Fibroblast of skin of back (primary cell): ENCODE data around the gene EEFSEC.

Experiments
- DNase-seq: peaks from one replicate; pipeline ENCODE4 v3.0.0-alpha.2; 2013

Gene EEFSEC

GRCh38 chr3:128320551-128321340, 167.5 kb downstream of the EEFSEC start:
- no peak for DNase-seq

GRCh38 chr3:128321418-128321817, 168.1 kb downstream of the EEFSEC start:
- no peak for DNase-seq

DNA sequence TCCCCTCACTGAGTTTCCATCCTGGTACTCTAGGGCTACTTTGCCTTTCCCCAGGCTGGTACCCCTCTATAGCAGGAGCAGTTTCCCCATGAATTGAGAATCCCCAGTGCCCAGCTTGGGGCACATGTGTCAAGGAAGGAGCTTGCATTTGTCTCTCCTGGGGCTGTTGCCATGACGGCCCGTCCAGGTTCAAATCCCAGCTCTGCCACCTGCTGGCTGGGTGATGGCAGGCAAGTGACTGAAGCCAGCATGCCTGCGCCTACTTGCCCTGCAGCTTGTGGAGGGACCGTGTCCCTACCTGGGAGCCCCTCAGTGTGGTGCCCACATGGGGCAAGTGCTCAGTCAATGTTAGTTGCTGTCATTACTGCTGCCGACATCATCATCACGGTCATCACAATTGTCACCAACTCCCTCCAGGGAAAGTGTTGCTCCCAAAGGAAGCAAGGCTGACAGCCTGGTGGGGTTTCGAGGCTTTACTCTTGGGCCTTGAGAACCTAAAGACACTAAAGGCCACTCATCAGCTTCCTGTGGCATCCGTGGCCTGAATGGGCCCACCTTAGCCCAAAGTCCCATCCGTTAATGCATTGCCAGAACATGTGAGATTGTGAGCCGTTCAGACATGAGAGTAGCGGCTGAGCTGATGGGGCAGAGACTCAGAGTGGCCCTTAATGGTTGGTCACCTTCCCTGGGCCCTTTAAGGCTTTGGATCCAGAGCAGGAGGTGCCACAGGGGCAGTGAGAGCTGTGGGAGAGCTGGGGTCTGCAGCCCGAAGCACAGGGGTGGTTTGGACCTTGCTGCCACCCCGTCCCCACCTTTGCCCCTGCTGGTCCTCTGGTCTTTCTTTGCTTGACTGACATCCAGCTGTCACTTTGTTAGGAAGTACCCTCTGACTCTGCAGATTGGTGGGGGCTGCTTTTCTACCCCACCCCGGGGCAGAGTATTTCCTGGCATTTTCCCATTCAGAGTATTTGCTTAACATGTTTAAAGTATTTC, 169.0 kb downstream of the EEFSEC start:
- DNase-seq: peak; percentile 34

GRCh38 chr3:128323206-128324081, 170.2 kb downstream of the EEFSEC start:
- no peak for DNase-seq

GRCh38 chr3:128324911-128325592, 171.8 kb downstream of the EEFSEC start:
- DNase-seq: no peak

DNA sequence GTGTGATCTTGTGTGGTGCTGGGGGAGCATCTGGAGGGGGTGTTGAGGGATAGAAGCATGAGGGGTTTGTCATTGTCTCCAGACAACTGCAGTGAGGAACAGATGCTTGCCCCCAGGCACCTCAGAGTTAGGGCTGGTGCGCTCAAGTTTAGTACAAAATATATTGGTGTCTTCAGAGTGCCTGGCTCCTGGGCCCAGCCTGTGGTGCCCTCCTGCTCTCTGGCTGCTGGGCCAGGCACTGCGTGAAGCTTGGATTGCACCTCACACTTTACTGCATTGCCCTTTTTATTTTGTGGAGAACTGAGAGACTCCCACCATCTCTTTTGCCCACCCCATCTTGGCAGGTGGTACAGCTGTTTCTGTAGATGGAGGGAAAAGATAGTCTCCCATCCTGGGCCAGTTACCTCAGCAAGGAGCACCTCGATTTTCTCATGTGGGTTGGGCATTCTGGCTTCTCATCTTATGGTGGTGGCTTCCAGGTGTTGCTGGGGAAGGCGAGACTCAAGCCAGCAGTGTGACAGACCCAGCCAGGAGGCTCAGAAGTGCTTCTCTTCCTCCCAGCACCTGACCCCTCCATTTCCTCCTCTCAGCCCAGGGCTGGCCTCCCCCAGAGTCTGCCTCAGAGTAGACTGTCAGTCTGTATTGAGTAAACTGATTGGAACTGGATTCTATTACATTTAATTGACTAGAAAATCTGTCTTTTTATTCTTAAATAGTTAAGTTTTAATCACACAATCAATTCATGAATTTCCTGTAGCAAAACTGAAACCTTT, 173.0 kb downstream of the EEFSEC start:
- no peak for DNase-seq

GRCh38 chr3:128327606-128328031, 174.3 kb downstream of the EEFSEC start:
- DNase-seq: no peak

DNA sequence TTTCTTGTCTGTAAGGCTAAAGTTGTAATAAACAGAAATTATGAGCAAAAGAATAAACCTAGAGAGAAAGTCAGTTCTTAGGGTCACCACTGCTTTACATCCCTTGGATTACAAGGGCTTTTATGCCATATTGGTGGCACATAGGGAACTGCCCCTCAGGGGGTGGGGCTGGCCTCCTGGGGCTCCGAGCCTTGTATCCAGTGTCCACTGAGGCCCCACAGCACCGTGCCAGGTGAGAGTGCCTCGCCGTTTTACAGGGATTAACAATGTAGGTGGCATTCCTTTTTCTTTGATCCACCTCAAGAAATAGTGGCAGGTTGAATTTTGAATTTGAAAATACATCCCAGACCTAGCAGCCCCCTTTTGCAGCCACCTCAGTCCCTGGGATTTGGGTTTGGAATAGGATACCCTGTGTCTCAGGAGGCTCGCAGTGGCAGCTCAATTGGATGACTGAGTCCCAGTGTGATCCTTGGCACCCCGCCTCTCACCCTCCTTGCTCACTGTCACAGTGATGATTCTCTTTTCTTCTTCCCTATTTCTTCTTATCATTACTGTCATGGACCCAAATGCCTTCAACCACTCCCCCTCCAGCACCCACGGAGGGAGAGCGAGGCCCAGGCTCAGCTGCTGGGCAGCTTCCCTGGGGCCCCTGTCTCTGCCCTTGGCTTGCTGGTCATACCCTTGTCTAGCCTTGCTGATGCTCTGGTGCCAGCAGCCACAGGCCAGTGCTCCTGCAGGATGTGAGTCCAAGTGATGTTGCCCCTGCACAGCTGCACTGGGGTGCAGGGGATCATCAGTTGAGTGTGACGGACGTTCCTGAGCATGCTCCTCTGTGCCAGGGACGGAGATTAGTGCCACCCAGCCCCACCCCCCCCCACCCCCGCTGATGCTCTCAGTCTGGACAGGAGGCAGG, 175.5 kb downstream of the EEFSEC start:
- DNase-seq: no peak

GRCh38 chr3:128329491-128330213, 176.4 kb downstream of the EEFSEC start:
- DNase-seq: no peak

DNA sequence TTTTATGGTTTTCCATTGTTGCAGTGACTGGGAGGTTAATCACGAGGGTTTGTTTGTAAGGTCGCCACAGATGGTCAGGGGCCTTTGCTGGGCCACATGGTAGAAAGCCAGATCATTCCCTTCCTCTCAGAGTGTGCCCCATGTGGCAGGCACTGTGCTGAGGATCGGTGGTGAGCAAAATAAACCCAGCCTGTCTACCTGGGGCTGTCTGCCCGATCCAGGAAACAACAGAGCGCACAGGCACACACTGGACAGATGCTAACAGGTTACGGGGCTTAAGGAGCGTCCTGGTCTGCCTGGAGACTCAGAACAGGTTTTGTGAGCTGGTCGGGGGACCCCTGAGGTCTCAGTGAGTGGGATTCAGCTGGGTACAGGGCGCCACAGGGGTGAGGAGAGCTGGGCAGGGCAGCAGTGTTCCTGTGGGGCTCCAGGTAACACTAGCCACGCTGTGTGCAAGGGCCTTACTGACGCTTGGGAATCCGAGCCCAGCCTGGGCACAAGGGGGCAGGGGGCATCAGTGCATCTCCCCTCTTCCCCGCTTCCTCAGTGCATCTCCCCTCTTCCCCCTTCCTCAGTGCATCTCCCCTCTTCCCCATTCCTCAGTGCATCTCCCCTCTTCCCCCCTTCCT, 177.0 kb downstream of the EEFSEC start:
- DNase-seq: no peak

DNA sequence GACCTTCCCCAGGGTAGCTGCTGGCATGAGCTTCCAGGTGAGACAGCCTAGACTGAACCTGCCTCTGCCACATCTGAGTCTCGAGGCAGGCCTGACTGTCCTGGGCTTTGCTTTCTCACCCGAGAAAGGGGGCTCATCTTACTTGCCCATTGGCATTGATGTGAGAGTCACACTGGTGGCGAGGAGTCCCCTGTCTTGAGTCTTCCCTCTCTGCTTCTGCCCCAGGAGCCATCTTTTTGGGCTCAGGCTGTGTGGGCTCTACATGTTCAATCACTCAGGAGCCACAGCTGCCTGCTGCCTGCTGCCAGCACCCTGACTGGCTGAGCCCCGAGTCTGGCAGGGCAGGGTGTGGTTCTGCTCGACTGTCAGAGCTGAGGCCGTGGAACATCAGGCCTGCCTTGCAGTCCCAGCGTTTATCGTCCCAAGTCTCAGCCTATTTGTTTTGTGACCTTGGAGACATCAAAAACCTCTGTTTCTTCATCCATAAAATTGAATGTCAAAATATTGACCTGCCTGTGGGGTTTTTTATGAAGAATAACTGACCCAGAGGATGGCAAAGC, 180.9 kb downstream of the EEFSEC start:
- DNase-seq: no peak

DNA sequence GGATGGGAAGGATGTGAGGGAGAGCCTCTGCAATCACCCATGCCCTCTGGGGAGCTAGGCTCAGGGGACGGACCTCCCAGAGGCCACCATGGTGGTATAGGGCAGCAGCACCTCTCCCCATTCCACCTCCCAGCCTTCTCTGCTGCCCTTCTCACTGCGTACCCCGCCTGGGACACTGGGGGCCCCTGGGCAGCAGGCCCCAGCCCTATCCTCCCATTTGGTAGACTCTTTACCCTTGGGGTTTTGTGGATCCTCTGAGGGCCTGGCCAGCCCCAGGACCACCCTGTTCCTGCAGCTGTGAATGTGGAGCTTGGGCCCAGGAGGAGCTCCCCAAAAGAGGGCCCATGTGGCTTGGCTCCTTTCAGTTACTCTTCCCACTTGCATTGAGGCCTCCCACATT, 181.5 kb downstream of the EEFSEC start:
- DNase-seq: no peak

- no peak for DNase-seq
These were observed 182.5 kb downstream of the EEFSEC start for GRCh38 chr3:128335621-128336296.

DNA sequence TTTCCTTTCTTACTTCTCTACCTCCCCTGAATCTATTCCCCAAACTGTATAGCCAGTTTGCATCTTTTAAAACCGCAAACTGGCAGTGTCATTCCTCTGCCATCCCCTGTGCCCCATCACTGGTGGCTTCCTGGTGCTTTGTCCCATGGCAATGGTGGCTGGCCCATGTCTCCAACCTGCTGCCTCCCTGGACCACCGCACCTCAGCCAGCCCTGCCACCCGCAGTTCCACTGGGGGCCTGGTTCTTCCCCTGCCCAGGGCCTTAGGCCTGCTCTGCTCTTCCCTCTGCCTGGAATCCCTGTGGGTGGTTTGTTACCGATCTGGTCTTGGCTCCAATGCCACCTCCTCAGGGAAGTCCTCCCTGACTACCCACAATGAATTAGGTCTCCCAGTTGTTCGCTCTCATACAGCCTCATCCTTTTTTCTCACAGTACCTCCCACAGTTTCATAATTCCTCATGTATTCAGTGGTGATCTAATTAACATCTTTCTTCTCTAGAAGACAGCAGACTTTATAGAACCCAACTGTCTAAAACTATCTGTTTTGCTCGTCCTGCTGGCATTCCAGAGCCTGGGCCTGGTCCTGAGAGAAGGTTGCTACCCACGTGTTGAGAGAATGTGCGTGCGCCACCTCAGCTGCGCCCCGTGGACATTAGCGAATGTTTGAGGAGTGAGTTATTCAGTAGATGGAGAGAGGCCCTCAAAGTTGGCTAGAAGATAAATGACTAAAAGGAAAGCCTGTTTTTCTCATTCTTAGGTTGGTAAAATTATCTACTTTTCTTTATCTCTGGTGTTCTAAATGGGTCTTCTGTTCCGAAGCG, 183.3 kb downstream of the EEFSEC start:
- no peak for DNase-seq

DNA sequence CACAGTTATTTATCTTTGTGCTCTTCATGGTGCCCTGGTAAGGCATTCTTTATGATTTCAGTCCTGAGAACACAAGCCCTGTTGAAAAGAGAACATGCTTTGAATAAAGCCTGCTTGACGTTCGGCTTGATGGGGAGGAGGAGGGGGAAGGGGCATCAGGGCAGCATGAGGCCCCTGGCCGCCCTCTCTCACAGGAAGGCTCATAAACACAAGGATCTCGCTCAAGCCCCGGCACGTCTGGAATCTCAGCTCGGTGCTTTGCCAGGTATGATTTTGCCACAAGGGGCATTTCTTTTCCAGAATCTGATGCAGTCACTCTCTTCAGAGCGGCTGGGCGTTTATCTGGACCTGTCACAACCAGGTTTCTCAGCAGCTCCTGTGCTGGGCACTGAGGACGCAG, 184.0 kb downstream of the EEFSEC start:
- no peak for DNase-seq

DNA sequence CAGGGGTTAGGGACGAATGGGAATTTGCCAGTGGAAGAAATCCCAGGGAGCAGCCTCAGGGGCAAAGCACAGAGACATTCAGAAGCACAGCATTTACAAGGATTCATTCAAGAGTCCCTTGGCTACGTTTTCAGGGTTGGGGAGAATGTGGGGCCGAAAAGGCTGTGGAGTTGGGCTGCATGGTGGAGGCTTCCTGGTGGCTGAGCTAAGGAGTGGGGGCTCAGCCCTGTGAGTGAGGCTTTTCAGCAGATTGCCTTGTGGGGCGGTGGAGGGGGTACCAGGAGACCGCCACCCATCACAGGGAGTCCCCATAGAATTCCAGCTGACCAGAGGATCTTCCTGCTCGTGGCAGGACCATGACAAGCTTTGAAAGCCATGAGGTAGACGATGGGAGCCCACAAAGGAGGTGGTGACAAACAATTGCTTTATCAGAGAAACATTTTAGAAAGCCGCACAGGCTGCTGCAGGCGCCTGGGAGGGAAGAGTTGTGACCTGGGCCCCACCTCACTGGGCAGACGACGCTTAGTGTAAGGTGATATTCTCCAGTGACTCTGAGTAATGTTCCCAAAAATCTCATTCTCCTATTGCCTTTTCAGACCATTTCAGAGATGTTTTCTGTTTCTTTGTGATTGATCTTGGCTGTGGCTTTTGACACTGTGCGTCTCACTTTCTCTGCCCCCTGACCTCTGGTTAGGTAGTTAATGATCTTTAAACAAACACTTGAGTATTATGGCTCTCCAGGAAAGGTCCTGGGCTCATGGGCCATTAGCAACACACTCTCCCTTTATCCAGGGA, 185.5 kb downstream of the EEFSEC start:
- no peak for DNase-seq
